ENCODE measurements around the gene DAGLA.
A peak's percentile ranks its signal among the peaks of the same experiment; 100 is the strongest.

Gene DAGLA

GRCh38 chr11:61775106-61775505 lies 94.9 kb downstream of the DAGLA start:
- Histone ChIP-seq H3K4me1 (peaks cover 22 to 52% (median 42%) of the 10 kb centered on the region in 10 experiments), H3K36me3 (no peaks in the 10 kb centered on the region), H3K27me3 (no peaks in the 10 kb centered on the region), H4K20me1 (peaks cover 0 to 23% (median 0%) of the 10 kb centered on the region in 11 experiments; a peak in 1 of 22 replicates), H3K4me3 (no peak overlapping the region), H3K4me2 (no peak overlapping the region), H3K9ac (no peak overlapping the region), H3K9me3 (replicated peaks in 1 of 11) (no peaks in the 10 kb centered on the region), H3K27ac (no peak overlapping the region)
- TF ChIP-seq Cebpa-rat (IDR thresholded peaks at IDR 0.05) = no peak

GRCh38 chr11:61775606-61776554 lies 95.7 kb downstream of the DAGLA start:
- no peak for TF ChIP-seq Cebpa-rat (IDR thresholded peaks at IDR 0.05)
- Histone ChIP-seq H3K4me1 (peaks cover 22 to 49% (median 41%) of the 10 kb centered on the region in 10 experiments), H3K27me3 (no peaks in the 10 kb centered on the region), H4K20me1 (peaks cover 0 to 28% (median 0%) of the 10 kb centered on the region in 11 experiments; a peak in 1 of 22 replicates), H3K9ac (no peak overlapping the region), H3K4me2 (peak overlapping the region in 7 of 11 experiments; percentile 1 to 85 (median 78); a peak in 6 of 22 replicates), H3K36me3 (no peaks in the 10 kb centered on the region), H3K4me3 (no peak overlapping the region), H3K27ac (no peak overlapping the region), H3K9me3 (replicated peaks in 1 of 11) (no peaks in the 10 kb centered on the region)

- Histone ChIP-seq H4K20me1 (peaks cover 0 to 28% (median 0%) of the 10 kb centered on the region in 11 experiments; a peak in 1 of 22 replicates), H3K36me3 (no peaks in the 10 kb centered on the region), H3K9me3 (replicated peaks in 1 of 11) (no peaks in the 10 kb centered on the region), H3K27me3 (no peaks in the 10 kb centered on the region), H3K9ac (no peak overlapping the region), H3K27ac (no peak overlapping the region), H3K4me3 (no peak overlapping the region), H3K4me1 (peaks cover 22 to 46% (median 36%) of the 10 kb centered on the region in 10 experiments), H3K4me2 (peak overlapping the region; percentile 65 to 90 (median 82))
- TF ChIP-seq Cebpa-rat (IDR thresholded peaks at IDR 0.05) = no peak
Measured at GRCh38 chr11:61776561-61777075, 96.4 kb downstream of the DAGLA start.

GRCh38 chr11:61777234-61778090 lies 97.3 kb downstream of the DAGLA start:
- Histone ChIP-seq H3K36me3 (0 out of 22 replicates have a peak, but pooled peaks cover 0 to 3% (median 0%) of the 10 kb centered on the region in 11 experiments), H3K9me3 (replicated peaks in 1 of 11) (no peaks in the 10 kb centered on the region), H3K4me2 (peak overlapping the region; percentile 65 to 90 (median 82)), H3K9ac (peak overlapping the region in 5 of 11 experiments; percentile 13 to 46 (median 29); a peak in 2 of 22 replicates), H3K27ac (no peak overlapping the region), H3K4me3 (peak overlapping the region in 9 of 10 experiments; percentile 21 to 57 (median 31); a peak in 9 of 20 replicates), H4K20me1 (peaks cover 0 to 28% (median 0%) of the 10 kb centered on the region in 11 experiments; a peak in 3 of 22 replicates), H3K4me1 (peaks cover 18 to 41% (median 31%) of the 10 kb centered on the region in 10 experiments), H3K27me3 (no peaks in the 10 kb centered on the region)
- TF ChIP-seq Cebpa-rat (IDR thresholded peaks at IDR 0.05) = no peak

GRCh38 chr11:61778357-61778886 lies 98.2 kb downstream of the DAGLA start:
- Histone ChIP-seq H3K9ac (no peak overlapping the region), H3K36me3 (peaks cover 0 to 12% (median 0%) of the 10 kb centered on the region in 11 experiments; a peak in 4 of 22 replicates), H3K27ac (no peak overlapping the region), H3K27me3 (no peaks in the 10 kb centered on the region), H3K4me3 (no peak overlapping the region), H3K4me1 (peaks cover 14 to 36% (median 24%) of the 10 kb centered on the region in 10 experiments; a peak in 19 of 20 replicates), H3K9me3 (replicated peaks in 1 of 11) (no peaks in the 10 kb centered on the region), H4K20me1 (peaks cover 0 to 30% (median 0%) of the 10 kb centered on the region in 11 experiments; a peak in 4 of 22 replicates), H3K4me2 (0 out of 22 replicates have a peak overlapping the region, but pooled peaks of 1 of the 11 experiments have one; percentile 84)
- TF ChIP-seq Cebpa-rat (IDR thresholded peaks at IDR 0.05) = no peak

- Histone ChIP-seq H3K36me3 (peaks cover 0 to 18% (median 4%) of the 10 kb centered on the region in 11 experiments; a peak in 7 of 22 replicates), H3K9me3 (replicated peaks in 1 of 11) (no peaks in the 10 kb centered on the region), H3K4me1 (peaks cover 14 to 34% (median 25%) of the 10 kb centered on the region in 10 experiments; a peak in 19 of 20 replicates), H3K27ac (no peak overlapping the region), H3K4me3 (no peak overlapping the region), H4K20me1 (peaks cover 0 to 36% (median 0%) of the 10 kb centered on the region in 11 experiments; a peak in 6 of 22 replicates), H3K9ac (no peak overlapping the region), H3K27me3 (no peaks in the 10 kb centered on the region), H3K4me2 (peak overlapping the region in 1 of 11 experiments; percentile 9; a peak in 1 of 22 replicates)
- TF ChIP-seq Cebpa-rat (IDR thresholded peaks at IDR 0.05) = no peak
Measured at GRCh38 chr11:61778920-61779650, 98.9 kb downstream of the DAGLA start.

- Histone ChIP-seq H3K36me3 (peaks cover under 1 to 26% (median 12%) of the 10 kb centered on the region in 11 experiments; a peak in 15 of 22 replicates), H3K9ac (no peak overlapping the region), H3K4me2 (peak overlapping the region in 1 of 11 experiments; percentile 9; a peak in 2 of 22 replicates), H3K27ac (no peak overlapping the region; a peak in 1 of 22 replicates), H3K4me3 (no peak overlapping the region), H3K4me1 (peaks cover 14 to 39% (median 27%) of the 10 kb centered on the region in 10 experiments; a peak in 19 of 20 replicates), H3K27me3 (no peaks in the 10 kb centered on the region), H4K20me1 (peaks cover 0 to 45% (median 7%) of the 10 kb centered on the region in 11 experiments; a peak in 11 of 22 replicates), H3K9me3 (replicated peaks in 1 of 11) (no peaks in the 10 kb centered on the region)
- TF ChIP-seq Cebpa-rat (IDR thresholded peaks at IDR 0.05) = no peak
Measured at GRCh38 chr11:61779666-61780525, 99.7 kb downstream of the DAGLA start.

Data from BLaER1 treated with 17β-estradiol and CSF1 and Interleukin-3, amounts not matched to agents 10 nM and 100 nM (cell line).